Heart left ventricle (tissue), 16 donors: ENCODE measurements around the gene UGP2. TPM values are rescaled to one million over a fixed set of nuclear protein-coding genes. Genes with fewer than 3 reads are reported as not detected.

ENCODE experiments used
- ATAC-seq, 4 donors: fragments of 200-7000 bp; cut with Tn5 transposase; one replicate each; pipeline ENCODE4 v1.9.1; 2020 to 2022; ENCODE audit warnings: moderate library complexity in 4 of 4, mild to moderate bottlenecking in 3 of 4, moderate number of reproducible peaks in 1 of 4
- DNase-seq, 5 donors: peaks; one replicate each; pipeline ENCODE4 v3.0.0-alpha.2; 2020
- H3K27ac ChIP-seq, 12 donors: fragments of 200-600 bp; sonication (generic) in 4 of 12; one replicate each; pipeline versions ENCODE4 v1.5.0 to v1.8.0; 2016 to 2022; ENCODE audit warnings: mild to moderate bottlenecking in 2 of 12
- H3K27me3 ChIP-seq, 9 donors: fragments of 200-600 bp; sonication (generic) in 2 of 9; one replicate each; pipeline versions ENCODE4 v1.5.1 to v1.8.0; 2016 to 2022; ENCODE audit warnings: mild to moderate bottlenecking in 3 of 9
- H3K36me3 ChIP-seq, 9 donors: fragments of 200-600 bp; sonication (generic) in 2 of 9; one replicate each; pipeline versions ENCODE4 v1.5.0 to v1.8.0; 2018 to 2022; ENCODE audit warnings: mild to moderate bottlenecking in 2 of 9
- H3K4me1 ChIP-seq, 12 donors: fragments of 200-600 bp; sonication (generic) in 4 of 12; one replicate each; pipeline versions ENCODE4 v1.5.0 to v1.8.0; 2016 to 2022; ENCODE audit warnings: mild to moderate bottlenecking in 3 of 12
- H3K4me3 ChIP-seq, 12 donors: fragments of 200-600 bp; sonication (generic) in 4 of 12; one replicate each; pipeline versions ENCODE4 v1.5.0 to v1.8.0; 2017 to 2022; ENCODE audit warnings: mild to moderate bottlenecking in 9 of 12, moderate library complexity in 4 of 12
- H3K9me3 ChIP-seq, 12 donors: fragments of 200-600 bp; sonication (generic) in 4 of 12; one replicate each; pipeline versions ENCODE4 v1.5.0 to v1.8.0; 2016 to 2022; ENCODE audit warnings: mild to moderate bottlenecking in 1 of 12
- CTCF ChIP-seq, 12 donors: fragments of 200-600 bp; sonication (generic) in 4 of 12; IDR thresholded peaks; one replicate each; pipeline versions ENCODE4 v1.5.0 to v1.8.0; 2018 to 2022; ENCODE audit warnings: antibody characterized with exemption in 12 of 12, mild to moderate bottlenecking in 5 of 12
- POLR2A ChIP-seq, 2 donors: fragments of 450-650 bp; IDR thresholded peaks; one replicate each; pipeline ENCODE4 v1.6.1; 2017; ENCODE audit warnings: antibody characterized with exemption in 2 of 2, mild to moderate bottlenecking in 2 of 2, moderate library complexity in 2 of 2
- WGBS, 4 donors: extraction: QIAGEN DNeasy Blood & Tissue Kit in 2 of 4; methylation state at CpG; one replicate each; pipeline versions ENCODE4 v1.1.5 to v1.1.7; 2013 to 2018; 5-methylcytosine and 5-hydroxymethylcytosine counted together
- intact Hi-C, 10 donors: fragments of 100-400 bp; cut with DNase I; formaldehyde crosslinking; loops; one replicate each; pipeline versions ENCODE4 v1.11.1 to v1.14.2; 2022
- polyA plus RNA-seq, 2 donors: library from polyadenylated mRNA; stranded (reverse); fragments of 200-250 nt; gene quantifications; one replicate each; pipeline ENCODE4 v1.2.3, GENCODE V29; 2013
- total RNA-seq, 9 donors: library from RNA; depleted of rRNA in 2 of 9; stranded (reverse); fragments of >200 nt in 2 of 9; fragmentation: NEBNext Ultra II Directional in 3 of 9; extraction: Animal tissue kit (Norgen Biotek cat#: 25700) in 3 of 9; gene quantifications; one replicate each; pipeline versions ENCODE4 v1.1.0 to v1.2.4, GENCODE V29; 2016 to 2023
- donor health status: ischemic (EF 13 %, LVEDD 7.1; RV severe dilation, severe dysfunction).
- donor health status: healthy with polysubstance abuse.
- donor health status: DM: no; HTN: yes; CAD: no.
- donor health status: DM: no; HTN: no; CAD: no.
- donor health status: ischemic (EF 25% LVEDD 6.9; RV normal size, moderate dysfunction).
- donor health status: ischemic (EF 25% LVEDD 5.7; RV mildly dilated, moderate dysfunction).
- donor health status: healthy.
- donor health status: DM: yes; HTN: yes; CAD: no.
- donor health status: ischemic (EF 35%, LVEDD 5.7; RV mildly dilated, moderate dysfunction).
- donor health status: nonischemic (EF 11% LVEDD 7.7; RV severe dilation, severe dysfunction).
- donor health status: DM: yes; HTN: yes; CAD: no.
- donor health status: PGD.
- donor health status: ischemic (EF 29% LVEDD 5.4; RV normal size, mild dysfunction).
- donor health status: nonischemic (EF 23%, LVEDD 6.1; RV moderate dilation, normal function).

The UGP2 gene
- total and polyA plus RNA-seq, 11 donors, result 175 to 1,308 (median 331) TPM

GRCh38 chr2:63894167-63894566, 52.5 kb downstream of the UGP2 start:
- Histone ChIP-seq H3K4me1 (peaks cover 0 to 9% (median 0%) of the 10 kb centered on the region in 12 donors), H3K27me3 (no peaks in the 10 kb centered on the region), H3K4me3 (no peak overlapping the region), H3K9me3 (no peaks in the 10 kb centered on the region), H3K36me3 (peaks cover 0 to 99% (median 93%) of the 10 kb centered on the region in 9 donors), H3K27ac (no peak overlapping the region)
- no peak for TF ChIP-seq POLR2A (IDR thresholded peaks at IDR 0.05)
- intact Hi-C loops, result no loop called here
- 86 to 93% (median 91%) methylated on average over 1 of the region's 1 CpG for WGBS, 4 donors
- ATAC-seq (no peak), DNase-seq (no peak)

GRCh38 chr2:63898839-63899238, 57.1 kb downstream of the UGP2 start:
- Histone ChIP-seq H3K27me3 (no peaks in the 10 kb centered on the region), H3K4me1 (peaks cover 0 to 13% (median 0%) of the 10 kb centered on the region in 12 donors), H3K27ac (no peak overlapping the region), H3K4me3 (no peak overlapping the region), H3K9me3 (peaks cover 0 to 20% (median 8%) of the 10 kb centered on the region in 12 donors), H3K36me3 (peaks cover 0 to 87% (median 69%) of the 10 kb centered on the region in 9 donors)
- WGBS, 4 donors, result 94 to 98% (median 97%) methylated on average over 5 of the region's 5 CpGs
- intact Hi-C loops, result no loop called here
- TF ChIP-seq CTCF (IDR thresholded peaks at IDR 0.05), result no peak
- DNase-seq (no peak), ATAC-seq (no peak)

DNA sequence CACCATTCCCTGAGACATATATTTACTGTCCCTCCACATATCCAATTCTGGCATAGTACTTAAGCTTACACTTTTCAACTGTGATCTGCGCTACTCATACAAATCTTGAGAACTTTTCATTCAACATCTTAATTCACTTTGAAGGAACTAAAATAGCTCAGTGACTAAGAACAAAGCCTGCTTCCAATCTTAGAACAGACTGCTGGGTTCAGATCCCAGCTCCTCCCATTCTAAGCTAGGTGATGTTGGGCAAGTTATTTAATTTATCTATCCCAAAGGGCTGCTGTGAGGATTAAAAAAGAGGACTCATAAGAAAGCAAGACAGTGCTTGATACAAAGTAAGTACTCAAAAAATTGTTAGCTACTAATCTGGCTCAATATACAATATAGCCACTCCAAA, 57.9 kb downstream of the UGP2 start:
- intact Hi-C loops, result no loop called here
- 63 to 77% (median 73%) methylated on average over 1 of the region's 1 CpG for WGBS, 4 donors
- no peak for TF ChIP-seq POLR2A (IDR thresholded peaks at IDR 0.05)
- Histone ChIP-seq H3K9me3 (peaks cover 0 to 21% (median 8%) of the 10 kb centered on the region in 12 donors), H3K4me1 (peaks cover 0 to 13% (median 0%) of the 10 kb centered on the region in 12 donors), H3K4me3 (no peak overlapping the region), H3K27me3 (no peaks in the 10 kb centered on the region), H3K27ac (no peak overlapping the region), H3K36me3 (peaks cover 0 to 79% (median 61%) of the 10 kb centered on the region in 9 donors)
- peak in 2 of 4 donors; percentile 59 to 74 for ATAC-seq
- no peak for DNase-seq

DNA sequence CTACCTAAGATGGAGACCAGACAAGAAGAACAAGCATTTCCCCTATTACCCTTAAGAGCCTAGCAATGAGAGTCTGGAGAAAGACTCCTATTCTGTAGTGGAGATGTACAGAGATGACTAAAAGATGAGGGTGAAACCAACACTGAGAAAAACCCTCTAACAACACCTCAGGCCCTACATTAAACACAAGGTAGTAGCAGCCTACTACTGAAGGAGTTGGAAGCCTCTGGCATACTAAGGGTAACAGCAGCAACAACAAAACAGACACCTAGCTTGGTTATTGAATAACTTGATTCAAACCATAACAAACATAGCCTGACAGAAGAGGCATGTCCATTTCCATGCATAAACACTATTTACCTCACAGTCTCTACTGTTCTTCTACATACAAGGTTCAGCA, 60.5 kb downstream of the UGP2 start:
- intact Hi-C loops, result no loop called here
- Histone ChIP-seq H3K36me3 (peaks cover 0 to 70% (median 54%) of the 10 kb centered on the region in 9 donors), H3K27ac (no peak overlapping the region), H3K4me3 (no peak overlapping the region), H3K4me1 (peaks cover 0 to 5% (median 0%) of the 10 kb centered on the region in 12 donors), H3K9me3 (peaks cover 0 to 37% (median 8%) of the 10 kb centered on the region in 12 donors), H3K27me3 (no peaks in the 10 kb centered on the region)
- DNase-seq (no peak), ATAC-seq (no peak)
- TF ChIP-seq CTCF (IDR thresholded peaks at IDR 0.05) (no peak), POLR2A (IDR thresholded peaks at IDR 0.05) (no peak)

- 94 to 97% (median 96%) methylated on average over 2 of the region's 2 CpGs for WGBS, 4 donors
- Histone ChIP-seq H3K4me1 (peaks cover 0 to 5% (median 0%) of the 10 kb centered on the region in 12 donors), H3K27me3 (no peaks in the 10 kb centered on the region), H3K27ac (no peak overlapping the region), H3K9me3 (peaks cover 0 to 37% (median 8%) of the 10 kb centered on the region in 12 donors), H3K36me3 (peaks cover 0 to 70% (median 54%) of the 10 kb centered on the region in 9 donors), H3K4me3 (no peak overlapping the region)
- no peak for ATAC-seq
- intact Hi-C loops, result no loop called here
- DNase-seq, result no peak
- TF ChIP-seq POLR2A (IDR thresholded peaks at IDR 0.05), result no peak
Observed at GRCh38 chr2:63903003-63903402, 61.3 kb downstream of the UGP2 start.

- Histone ChIP-seq H3K9me3 (no peaks in the 10 kb centered on the region), H3K27me3 (no peaks in the 10 kb centered on the region), H3K4me1 (peaks cover 0 to 9% (median 0%) of the 10 kb centered on the region in 12 donors), H3K4me3 (no peak overlapping the region), H3K36me3 (peaks cover 0 to 96% (median 79%) of the 10 kb centered on the region in 9 donors), H3K27ac (no peak overlapping the region)
- WGBS, 4 donors, result 96 to 100% (median 97%) methylated on average over 1 of the region's 1 CpG
- TF ChIP-seq CTCF (IDR thresholded peaks at IDR 0.05) (no peak), POLR2A (IDR thresholded peaks at IDR 0.05) (no peak)
- intact Hi-C loops, result no loop called here
- ATAC-seq (no peak), DNase-seq (no peak)
Observed at GRCh38 chr2:63914311-63914710, 72.6 kb downstream of the UGP2 start.
